Skin of body (tissue), 2 donors: ENCODE results near the gene MSH2. TPM values are rescaled to one million over a fixed set of nuclear protein-coding genes. Genes with fewer than 3 reads are reported as not detected.

Source experiments
- small RNA-seq: library from RNA; depleted of rRNA; stranded (forward); fragments of <200 nt; gene quantifications from one replicate; pipeline ENCODE3, GENCODE V24; 2014; ENCODE audit warnings: low replicate concordance
- total RNA-seq: library from RNA; depleted of rRNA; stranded (reverse); fragments of >200 nt; gene quantifications from one replicate; pipeline ENCODE4 v1.2.3, GENCODE V29; 2014

Gene MSH2
- total RNA-seq, 1 donor from 2014 or later: 40.6 TPM

Small RNA genes within 50 kb of the gene (small RNA-seq; reads per million reads assigned to genes)
- gene MIR559 (not detected), gene RF00017 (not detected), gene RN7SKP119 (not detected)

Other genes with a start within 250 kb of the MSH2 start
- not detected for gene STPG4, start 247.8 kb upstream of the MSH2 start, total RNA-seq
- gene CALM2, start 226.6 kb upstream of the MSH2 start, total RNA-seq: 297 TPM
- 13.4 TPM for gene EPCAM, start 33.8 kb upstream of the MSH2 start, total RNA-seq
- gene KCNK12, start 167.8 kb downstream of the MSH2 start, total RNA-seq: 0.10 TPM